MM.1S (cell line): ENCODE measurements around the gene NSL1.
"Not testable (repeated sequence)": the region's sequence is repeated elsewhere in the genome, so short reads cannot be mapped to it uniquely, and the experiment has no call there.

Experiments
- CTCF ChIP-seq: fragments of 300-600 bp; sonication (generic); IDR thresholded peaks from 2 replicates; pipeline ENCODE4 v1.5.1; 2016; ENCODE audit warnings: antibody characterized with exemption, low read length, mixed read lengths
- EZH2 ChIP-seq: fragments of 300-600 bp; sonication (generic); optimal IDR thresholded peaks from 2 replicates; pipeline ENCODE3; 2017; ENCODE audit warnings: low read depth, mild to moderate bottlenecking, antibody characterized with exemption, low read length, mixed read lengths

DNA sequence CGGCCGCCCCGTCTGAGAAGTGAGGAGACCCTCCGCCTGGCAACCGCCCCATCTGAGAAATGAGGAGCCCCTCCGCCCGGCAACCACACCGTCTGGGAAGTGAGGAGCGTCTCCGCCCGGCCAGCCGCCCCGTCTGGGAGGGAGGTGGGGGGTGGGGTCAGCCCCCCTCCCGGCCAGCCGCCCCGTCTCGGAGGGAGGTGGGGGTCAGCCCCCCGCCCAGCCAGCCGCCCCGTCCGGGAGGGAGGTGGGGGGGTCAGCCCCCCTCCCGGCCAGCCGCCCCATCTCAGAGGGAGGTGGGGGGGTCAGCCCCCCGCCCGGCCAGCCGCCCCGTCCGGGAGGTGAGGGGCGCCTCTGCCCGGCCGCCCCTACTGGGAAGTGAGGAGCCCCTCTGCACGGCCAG, 12.5 kb downstream of the NSL1 start:
- TF ChIP-seq CTCF, EZH2: not testable (repeated sequence)
